C4-2B (cell line): ENCODE results near the gene GDF2.

Source experiments
- H3K27ac ChIP-seq: fragments of 450-650 bp; 2 replicates; pipeline ENCODE4 v1.5.1; 2017
- ZFX ChIP-seq: fragments of 450-650 bp; IDR thresholded peaks from 2 replicates; pipeline ENCODE4 v1.6.1; 2017
- TF ChIP-seq, protein P1 (sequence below): fragments of 450-650 bp; conservative IDR thresholded peaks from 2 replicates; pipeline ENCODE4 v1.5.1; 2017; ENCODE audit warnings: mild to moderate bottlenecking

Gene GDF2

DNA sequence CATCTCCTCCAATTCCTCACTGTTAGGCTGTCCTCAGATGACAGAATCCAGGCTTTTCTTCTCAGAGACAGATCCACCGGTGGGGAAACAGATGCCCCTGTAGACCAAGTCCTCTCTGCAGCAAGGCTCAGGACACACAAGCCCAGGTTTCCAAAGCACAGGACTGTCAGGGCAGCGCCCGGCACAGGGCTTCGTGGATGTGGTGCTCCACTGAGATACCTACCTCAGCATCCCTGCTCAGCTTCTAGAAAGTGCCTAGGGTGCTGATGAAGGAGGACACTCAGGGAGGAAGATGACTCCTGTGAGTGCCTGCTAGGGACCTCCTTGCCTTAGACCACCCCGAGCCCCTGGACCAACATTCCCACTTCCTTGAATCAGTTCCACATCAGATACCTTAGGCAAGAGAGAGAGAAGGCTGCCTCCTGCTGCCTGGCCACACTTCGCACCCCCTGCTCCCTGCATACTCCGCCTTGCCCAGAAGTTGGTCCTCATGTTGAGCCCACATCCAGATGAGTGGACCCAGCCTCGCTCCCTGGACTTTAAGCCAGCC is 17.0 kb downstream of the GDF2 start:
- H3K27ac ChIP-seq, result no peak overlapping the region
- TF ChIP-seq, protein P1, sequence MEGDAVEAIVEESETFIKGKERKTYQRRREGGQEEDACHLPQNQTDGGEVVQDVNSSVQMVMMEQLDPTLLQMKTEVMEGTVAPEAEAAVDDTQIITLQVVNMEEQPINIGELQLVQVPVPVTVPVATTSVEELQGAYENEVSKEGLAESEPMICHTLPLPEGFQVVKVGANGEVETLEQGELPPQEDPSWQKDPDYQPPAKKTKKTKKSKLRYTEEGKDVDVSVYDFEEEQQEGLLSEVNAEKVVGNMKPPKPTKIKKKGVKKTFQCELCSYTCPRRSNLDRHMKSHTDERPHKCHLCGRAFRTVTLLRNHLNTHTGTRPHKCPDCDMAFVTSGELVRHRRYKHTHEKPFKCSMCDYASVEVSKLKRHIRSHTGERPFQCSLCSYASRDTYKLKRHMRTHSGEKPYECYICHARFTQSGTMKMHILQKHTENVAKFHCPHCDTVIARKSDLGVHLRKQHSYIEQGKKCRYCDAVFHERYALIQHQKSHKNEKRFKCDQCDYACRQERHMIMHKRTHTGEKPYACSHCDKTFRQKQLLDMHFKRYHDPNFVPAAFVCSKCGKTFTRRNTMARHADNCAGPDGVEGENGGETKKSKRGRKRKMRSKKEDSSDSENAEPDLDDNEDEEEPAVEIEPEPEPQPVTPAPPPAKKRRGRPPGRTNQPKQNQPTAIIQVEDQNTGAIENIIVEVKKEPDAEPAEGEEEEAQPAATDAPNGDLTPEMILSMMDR, result no peak
- TF ChIP-seq ZFX, result no peak

- TF ChIP-seq, protein P1, result no peak
- TF ChIP-seq ZFX, result no peak
- H3K27ac ChIP-seq, result no peak overlapping the region
Observed at GRCh38 chr10:47339759-47340607, 17.7 kb downstream of the GDF2 start.

DNA sequence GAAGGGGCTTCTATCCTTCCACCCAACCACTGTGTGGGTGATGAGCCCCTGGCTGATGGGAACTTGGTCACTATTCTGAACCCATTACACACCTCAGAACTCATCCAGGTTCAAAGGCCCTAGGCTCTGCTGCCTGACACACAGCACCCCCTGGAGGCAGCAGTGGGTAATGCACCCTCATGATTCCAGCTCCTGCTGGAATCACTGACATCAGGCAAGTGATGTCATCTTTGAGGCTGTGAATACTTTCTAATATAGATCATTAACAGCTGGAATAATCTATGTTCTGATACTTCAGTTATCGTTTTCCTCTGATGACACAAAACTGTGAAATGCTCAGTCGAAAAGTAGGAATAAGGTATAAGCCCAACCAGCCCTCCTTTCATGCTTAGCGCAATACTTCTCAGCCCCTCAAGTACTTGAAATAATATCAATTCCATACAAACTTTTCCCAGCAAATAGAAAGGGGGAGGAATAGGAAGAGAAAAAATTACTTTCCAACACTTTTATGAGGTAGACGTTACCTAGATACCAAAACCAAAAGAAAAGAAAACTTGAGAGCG is 18.4 kb downstream of the GDF2 start:
- H3K27ac ChIP-seq, result no peak overlapping the region
- TF ChIP-seq, protein P1, result peak; percentile 99
- TF ChIP-seq ZFX, result no peak

GRCh38 chr10:47344996-47345870 is 23.0 kb downstream of the GDF2 start:
- TF ChIP-seq, protein P1, result no peak
- TF ChIP-seq ZFX, result no peak
- peak overlapping the region; percentile 59; the same call in 1 of the 2 replicates for H3K27ac ChIP-seq

DNA sequence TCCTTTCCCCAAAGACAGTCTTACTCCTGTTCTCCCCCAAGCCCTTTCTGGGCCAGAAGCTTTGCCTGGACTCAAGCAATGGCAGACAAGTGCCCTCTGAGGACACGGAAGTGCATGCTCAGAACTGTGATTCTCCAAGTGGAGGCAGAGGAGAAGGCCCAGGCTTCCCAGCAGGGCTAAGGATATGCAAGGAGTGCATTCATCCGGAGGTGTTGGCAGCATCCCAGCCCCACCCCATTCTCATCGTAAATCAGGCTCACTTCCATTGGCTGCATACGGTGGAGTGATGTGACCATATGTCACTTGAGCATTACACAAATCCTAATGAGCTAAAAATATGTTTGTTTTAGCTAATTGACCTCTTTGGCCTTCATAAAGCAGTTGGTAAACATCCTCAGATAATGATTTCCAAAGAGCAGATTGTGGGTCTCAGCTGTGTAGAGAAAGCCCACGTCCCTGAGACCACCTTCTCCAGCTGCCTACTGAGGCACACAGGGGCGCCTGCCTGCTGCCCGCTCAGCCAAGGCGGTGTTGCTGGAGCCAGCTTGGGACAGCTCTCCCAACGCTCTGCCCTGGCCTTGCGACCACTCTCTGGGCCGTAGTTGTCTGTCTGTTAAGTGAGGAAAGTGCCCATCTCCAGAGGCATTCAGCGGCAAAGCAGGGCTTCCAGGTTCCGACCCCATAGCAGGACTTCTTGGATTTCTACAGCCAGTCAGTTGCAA is 24.5 kb downstream of the GDF2 start:
- H3K27ac ChIP-seq, result peak overlapping the region; percentile 59

GRCh38 chr10:47347303-47347675 is 25.0 kb downstream of the GDF2 start:
- H3K27ac ChIP-seq, result peak overlapping the region; percentile 59
- TF ChIP-seq ZFX, result no peak
- TF ChIP-seq, protein P1, result no peak

More for the DNA sequence above, 24.5 kb downstream of the GDF2 start:
- TF ChIP-seq ZFX, result peak; percentile 37; the same call in 1 of the 2 replicates
- TF ChIP-seq, protein P1, result no peak
